Fibroblast of the conjunctiva (primary cell): ENCODE results near the gene WNT9B.
A peak's percentile ranks its signal among the peaks of the same experiment; 100 is the strongest.
"Not testable (repeated sequence)": the region's sequence is repeated elsewhere in the genome, so short reads cannot be mapped to it uniquely, and the experiment has no call there.

Experiments
- DNase-seq: peaks from one replicate; pipeline ENCODE4 v3.0.0-alpha.2; 2010; ENCODE audit warnings: low read depth

Gene WNT9B

DNA sequence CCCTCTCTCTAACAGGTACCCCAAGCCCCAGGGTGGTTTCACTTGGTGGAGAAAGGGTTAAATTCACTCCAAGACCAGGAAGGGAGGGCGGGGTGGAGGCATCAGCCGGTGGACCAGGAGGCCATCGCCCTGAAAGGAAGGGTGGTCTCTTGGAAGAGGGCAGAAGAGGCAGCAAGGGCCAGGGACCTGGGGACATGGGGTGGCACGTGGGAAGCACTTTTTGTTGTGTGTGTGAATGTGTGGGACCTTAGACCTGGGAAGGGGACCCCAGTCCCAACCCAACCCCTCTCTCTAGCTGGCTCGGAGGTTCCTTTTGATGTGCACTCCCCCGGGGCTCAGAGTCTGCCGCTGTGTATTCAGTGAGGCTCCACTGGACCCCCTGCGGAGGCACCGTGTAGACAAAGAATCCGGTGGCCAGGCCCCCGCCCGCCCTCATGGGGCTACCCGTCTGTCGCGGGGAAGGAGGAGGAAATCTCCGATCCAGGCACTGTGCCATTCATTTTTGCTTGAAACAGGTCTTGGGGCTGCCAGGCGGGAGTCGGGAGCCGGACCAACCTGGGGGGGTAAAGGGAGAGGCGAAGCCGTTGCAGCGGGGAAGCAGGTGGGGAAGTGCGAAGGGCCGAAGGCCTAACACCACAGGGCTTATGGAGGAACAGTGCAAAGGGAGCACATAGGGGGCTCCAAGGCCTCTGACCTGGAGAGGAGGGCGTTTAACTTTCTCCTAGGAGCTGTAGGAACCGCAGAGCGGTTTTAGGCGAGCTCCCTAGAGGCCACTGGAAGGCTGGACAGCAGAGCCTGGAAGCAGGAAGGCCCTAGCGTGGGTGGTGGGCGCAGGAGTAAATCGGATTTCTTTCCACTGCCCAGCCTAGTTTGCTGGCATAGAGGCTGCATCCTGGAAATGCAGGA, 29.6 kb upstream of the WNT9B start:
- no peak for DNase-seq

DNA sequence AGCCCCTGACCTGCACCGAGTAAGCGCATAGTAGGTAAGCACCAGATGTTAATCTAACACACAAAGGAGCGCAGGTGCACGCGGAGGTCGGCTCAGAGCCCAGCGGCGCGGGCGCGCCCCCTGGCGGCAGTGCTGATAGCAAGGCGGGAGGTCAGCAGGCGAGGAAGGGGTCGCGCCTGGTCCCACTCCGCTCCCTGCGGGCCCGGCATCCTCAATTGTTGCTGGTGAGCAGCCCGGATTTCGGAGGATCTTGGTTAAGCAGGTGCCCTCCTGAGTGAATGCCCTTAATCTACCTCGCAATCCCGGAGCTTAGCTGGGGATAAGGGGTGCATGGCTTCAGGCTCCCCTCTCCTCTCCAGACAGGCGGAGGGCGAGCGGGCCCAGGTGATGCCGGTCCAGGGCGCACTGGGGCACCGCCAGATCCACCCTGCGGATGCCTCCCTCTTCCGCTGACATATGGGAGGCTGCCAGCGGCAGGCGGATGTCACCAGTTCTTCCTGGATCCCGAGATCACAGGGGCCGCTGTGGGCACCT, 28.9 kb upstream of the WNT9B start:
- no peak for DNase-seq

DNA sequence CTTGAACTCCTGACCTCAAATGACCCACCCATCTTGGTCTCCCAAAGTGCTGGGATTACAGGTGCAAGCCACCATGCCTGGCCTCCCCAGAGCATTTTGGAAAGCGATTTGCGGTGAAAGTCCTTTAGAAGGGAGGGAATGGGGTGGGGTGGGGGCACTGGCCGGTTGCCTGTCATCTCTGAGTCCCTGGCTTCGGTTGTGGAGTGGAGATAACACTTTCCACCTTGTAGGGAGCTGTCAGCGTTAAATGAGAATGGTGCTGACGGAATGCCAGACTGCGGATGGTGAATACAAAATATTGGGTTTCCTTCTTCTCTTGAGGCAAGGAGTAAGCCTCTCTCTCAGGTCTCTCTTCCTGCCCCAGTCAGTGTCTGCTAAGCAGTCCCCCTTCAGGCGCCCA, 27.7 kb upstream of the WNT9B start:
- no peak for DNase-seq

DNA sequence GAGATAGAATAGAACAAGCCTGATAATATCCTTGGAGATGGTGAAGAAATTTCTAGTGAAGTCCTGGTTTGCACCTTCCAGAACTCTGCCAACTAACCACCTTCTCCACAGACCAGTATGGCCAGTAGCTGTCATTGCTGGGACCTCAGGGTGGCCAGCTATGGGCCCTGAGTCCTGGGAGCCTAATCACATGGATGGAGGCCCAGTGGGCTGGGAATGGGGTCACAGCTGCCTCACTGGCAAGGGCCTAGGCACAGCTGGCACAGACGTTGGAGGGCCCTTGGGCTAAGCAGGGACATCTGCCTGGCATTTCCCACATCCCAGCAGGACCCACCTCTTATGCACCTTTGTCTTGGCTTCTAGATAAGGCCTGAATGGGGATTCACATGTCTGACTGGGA, 25.3 kb upstream of the WNT9B start:
- DNase-seq, result no peak

DNA sequence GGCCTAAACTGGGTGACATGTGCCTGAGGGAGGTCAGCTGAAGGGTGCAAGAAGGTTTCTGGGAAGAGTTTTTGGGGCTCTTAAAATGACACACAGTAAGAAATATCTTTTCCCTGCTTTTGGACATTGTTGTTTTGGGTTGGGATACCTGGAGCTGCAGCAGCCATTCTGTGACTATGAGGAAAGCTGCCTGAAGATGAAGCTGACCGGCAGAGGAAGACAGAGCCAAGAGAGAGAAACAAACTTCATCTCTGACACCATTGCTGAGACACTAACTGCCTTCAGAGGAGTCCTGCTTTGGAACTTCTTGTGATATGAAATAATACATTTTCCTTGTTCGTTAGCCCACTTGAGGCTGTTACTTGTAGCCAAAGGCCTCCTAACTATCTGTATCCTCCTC, 24.1 kb upstream of the WNT9B start:
- no peak for DNase-seq

DNA sequence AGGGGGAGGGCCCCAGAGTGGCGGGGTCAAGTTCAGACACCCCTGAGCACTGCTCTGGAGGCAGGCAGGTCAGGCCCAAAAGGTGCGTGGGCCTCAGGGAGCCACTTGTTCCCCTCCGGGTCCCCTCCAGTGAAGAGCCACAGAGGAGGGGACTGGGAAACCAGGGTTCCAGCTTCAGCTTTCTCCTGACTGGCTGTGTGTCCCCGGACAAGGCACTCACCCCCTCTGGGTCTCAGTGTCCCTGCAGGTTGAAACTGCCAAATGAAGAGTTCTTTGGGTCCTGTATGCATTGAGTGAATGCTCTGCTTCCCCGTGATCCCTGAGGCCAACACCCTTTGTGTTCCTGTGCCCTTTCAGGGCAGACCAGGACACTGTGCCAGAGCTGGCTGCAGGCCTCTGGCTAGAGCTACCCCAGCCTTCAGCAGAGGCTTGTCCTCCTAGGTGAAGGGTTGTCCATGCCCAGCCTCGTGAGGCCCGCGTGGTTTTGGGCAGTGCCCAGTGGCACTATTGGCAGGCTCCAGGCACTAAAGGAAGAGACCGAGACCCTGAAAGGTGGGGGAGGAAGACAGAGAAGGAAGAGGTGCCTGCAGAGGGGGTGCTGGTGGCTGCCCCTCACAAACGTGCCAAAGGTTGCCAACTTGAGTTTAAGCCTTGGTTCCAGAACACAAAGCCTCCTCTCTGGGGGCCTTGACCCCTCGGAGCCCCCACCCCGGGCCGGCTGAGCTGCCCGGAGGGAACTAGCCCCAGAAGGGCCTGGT, 19.6 kb upstream of the WNT9B start:
- no peak for DNase-seq

DNA sequence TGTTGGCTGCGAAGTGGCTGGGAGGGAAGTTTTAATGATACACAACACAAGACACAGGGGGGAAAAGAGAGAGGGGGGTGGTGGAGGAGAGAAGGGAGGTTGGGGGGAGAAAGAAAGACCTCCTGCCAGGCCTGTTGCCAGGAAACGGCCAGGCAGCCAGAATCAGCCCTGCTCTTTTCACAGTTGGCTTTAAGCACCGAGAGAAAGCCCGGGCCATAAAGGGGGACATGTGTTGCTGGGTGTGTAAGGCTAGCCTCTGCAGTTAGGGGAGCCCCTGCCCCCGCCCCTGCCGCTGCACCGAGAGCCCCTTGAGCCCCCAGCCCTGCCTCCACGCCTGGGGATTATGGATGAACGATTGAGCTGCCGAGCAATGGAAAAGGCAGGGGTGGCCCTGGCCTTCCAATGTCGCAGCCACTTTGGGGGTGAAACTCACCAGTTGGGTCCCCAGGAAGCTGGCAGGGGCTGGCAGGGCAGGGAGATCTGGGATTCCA, 19.0 kb upstream of the WNT9B start:
- no peak for DNase-seq

DNA sequence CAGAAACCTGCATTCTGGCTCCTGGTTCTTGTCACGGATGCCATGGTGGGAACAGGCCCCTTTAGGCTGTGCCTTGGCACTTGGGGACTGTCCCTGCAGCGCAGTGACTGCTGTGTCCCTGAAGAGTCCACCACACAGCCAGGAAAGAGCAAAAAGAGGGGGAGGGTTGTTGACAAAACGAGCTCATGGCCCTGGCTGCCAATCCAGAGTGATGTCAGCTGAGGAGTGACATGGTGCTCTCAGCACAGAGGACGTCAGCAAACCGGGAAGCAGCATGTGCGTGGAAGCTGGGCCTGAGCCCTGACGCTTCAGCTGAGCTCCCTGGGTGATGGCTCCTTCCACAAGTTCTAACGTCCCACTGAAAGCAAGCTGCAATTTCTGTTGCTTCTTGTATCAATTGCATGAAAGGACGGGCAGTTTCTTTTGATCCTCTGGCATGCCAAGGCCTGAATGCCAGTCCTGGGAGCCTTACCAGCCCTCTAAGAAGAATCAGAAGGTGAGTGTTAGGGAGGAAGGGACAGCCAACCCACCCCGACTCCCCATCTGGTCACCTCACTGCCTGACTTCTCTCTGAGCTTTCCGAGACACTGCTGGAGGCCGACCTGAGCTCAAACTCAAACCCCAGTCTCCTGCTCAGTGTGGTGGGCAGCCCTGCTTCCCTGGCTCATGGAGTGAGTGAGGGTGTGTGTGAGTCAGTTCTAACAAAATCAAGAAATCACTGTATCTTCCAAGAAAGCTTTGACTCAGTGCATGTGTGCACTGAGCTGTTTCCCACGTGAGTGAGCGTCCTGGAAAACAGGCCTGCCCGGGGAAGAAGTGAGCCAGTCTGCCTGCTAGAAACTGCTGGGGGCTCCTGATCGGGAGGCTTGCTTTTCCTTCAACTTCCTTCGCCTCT, 18.2 kb upstream of the WNT9B start:
- peak; percentile 10 for DNase-seq

DNA sequence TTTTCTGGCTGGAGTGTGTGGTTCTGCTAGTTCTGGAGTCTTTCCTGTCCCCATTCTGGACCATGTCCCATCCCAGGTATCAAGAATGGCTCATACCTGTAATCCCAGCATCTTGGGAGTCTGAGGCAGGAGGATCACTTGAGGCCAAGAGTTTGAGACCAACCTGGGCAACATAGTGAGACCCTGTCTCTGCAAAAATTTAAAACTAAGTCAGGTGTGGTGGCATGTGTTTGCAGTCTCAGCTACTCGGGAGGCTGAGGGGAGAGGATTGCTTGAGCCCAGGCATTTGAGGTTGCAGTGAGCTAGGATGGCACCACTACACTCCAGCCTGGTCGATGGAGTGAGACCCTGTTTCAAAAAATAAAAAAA, 17.6 kb upstream of the WNT9B start:
- DNase-seq, result no peak

DNA sequence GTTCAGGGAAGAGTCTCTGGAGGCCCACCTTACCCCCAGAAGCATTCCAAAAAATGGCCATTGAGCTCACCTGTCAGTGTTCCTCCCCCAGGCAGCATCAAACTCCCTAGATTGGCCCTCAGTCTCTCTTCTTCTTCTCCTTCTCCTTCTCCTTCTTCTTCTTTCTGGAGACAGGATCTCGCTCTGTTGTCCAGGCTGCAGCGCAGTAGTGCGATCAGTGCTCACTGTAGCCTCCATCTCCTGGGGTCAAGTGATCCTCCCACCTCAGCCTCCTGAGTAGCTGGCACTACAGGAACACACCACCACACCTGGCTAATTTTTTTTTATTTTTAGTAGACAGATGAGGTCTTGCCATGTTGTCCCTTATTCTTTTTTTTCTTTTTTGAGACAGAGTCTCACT, 16.5 kb upstream of the WNT9B start:
- DNase-seq, result no peak

DNA sequence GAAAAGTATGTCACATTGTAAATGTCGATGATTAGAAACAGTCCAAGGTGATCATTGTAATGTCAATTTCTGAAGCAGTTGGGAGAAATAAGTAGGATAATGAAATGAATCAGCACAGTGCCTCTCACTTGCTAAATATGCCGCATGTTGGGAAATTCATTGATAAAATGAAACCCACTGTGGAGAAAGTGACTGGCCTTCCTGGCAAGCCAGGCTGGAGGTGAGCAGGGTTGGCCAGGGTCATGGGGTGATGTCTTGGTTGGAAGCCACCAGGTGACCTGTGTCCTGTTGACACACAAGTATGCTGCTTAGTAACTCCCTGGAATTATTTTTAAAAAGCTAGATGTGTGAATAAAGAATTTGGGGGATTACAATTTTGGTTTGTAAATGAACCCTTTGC, 14.9 kb upstream of the WNT9B start:
- DNase-seq, result no peak

DNA sequence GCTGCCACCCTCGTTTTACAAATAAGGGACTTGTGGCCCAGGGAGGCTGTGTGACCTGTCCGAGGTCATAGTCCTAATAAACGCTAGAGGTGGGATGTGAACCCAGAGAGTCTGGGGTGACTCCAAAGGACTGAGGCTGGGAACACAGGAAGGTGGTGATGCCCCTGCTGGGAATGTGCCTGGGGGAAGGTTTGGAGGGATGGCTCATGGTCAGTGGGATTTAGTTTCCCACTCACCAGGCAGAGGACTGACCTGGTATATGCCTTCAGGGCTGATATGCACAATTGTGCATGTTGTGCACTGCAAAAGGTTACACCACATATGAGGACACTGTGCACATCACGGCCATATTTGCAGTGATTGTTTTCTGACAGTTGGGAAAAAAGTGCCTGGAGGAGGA, 13.9 kb upstream of the WNT9B start:
- DNase-seq, result no peak

DNA sequence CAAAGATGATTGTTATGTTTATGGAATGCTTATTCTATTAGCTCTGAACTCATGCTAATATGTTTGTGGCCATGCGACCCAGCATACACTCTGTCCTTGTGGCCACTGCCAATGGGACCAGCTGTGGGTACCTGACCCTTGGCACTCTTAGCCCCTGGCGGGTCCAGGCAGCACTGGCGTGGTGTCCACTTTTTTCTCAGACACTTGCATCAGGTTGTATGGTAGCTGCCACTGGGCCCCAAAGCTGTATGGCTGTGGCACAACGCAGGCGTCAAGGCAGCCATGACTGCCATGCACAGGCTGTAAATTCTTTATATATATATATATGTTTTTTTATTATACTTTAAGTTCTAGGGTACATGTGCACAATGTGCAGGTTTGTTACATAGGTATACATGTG, 12.2 kb upstream of the WNT9B start:
- DNase-seq, result no peak

DNA sequence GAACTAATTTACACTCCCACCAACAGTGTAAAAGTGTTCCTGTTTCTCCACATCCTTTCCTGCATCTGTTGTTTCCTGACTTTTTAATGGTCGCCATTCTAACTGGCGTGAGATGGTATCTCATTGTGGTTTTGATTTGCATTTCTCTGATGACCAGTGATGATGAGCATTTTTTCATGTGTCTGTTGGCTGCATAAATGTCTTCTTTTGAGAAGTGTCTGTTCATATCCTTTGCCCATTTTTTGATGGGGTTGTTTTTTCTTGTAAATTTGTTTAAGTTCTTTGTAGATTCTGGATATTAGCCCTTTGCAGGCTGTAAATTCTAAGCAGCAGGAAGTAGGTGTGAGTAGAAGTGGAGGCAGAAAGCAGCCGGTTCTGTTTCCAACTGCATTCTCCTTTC, 10.8 kb upstream of the WNT9B start:
- not testable (repeated sequence) for DNase-seq

DNA sequence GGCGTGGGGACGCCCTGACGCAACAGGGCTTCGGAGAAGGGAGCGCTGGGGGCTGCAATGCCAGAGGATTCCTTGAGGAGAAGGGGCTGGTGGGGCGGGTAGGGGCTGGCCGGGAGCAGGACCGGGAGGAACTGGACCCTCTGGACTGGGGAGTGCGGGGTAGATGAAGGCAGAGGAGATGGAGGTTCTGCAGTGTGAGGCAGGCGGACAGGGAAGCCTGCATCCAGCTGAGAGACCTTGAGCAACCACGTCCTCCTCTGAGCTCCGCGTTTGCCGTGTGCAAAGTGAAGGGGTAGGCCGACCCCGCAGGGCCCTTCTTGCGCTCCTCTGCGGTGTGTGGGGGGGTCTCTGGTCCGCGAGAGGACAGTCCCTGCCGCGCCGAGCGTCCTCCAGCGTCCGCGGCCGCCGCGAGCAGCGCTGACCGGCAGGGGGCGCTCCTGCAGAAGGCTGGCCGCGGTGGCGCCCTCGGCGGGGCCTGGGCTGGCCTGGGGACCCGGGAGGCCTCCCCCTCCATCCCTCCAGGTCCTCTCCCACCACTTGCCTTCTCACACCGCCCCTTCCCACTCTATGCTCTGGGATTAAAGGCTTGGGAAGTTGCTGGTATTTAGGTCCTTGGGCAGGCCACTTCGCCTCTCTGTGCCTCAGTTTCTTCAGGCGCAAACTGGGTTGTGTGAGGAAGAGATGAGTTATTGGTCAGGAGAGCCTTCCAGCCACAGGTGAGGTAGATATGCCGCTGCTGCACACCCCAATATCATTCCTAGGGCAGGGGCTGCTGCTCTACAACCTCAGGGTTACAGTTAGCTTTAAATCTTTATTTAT, 9.6 kb upstream of the WNT9B start:
- DNase-seq, result no peak

DNA sequence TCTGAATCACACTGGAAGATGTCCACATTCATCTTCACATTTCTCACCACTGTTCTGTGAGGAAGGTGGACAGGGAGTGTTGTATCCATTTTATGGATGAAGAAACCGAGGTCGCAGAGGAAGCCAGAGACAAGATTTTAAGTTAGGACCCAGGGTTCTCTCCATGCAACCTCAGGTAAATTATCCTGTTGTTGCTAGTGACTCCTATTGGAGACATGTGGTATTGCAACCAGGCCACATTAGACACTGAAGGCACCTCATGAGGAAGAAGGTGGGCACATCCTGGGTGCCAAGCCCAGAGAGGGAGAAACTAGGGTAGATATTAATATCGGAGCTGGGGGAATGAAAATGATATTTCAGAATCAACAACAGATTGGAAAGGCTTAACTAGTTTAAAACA, 8.5 kb upstream of the WNT9B start:
- no peak for DNase-seq

DNA sequence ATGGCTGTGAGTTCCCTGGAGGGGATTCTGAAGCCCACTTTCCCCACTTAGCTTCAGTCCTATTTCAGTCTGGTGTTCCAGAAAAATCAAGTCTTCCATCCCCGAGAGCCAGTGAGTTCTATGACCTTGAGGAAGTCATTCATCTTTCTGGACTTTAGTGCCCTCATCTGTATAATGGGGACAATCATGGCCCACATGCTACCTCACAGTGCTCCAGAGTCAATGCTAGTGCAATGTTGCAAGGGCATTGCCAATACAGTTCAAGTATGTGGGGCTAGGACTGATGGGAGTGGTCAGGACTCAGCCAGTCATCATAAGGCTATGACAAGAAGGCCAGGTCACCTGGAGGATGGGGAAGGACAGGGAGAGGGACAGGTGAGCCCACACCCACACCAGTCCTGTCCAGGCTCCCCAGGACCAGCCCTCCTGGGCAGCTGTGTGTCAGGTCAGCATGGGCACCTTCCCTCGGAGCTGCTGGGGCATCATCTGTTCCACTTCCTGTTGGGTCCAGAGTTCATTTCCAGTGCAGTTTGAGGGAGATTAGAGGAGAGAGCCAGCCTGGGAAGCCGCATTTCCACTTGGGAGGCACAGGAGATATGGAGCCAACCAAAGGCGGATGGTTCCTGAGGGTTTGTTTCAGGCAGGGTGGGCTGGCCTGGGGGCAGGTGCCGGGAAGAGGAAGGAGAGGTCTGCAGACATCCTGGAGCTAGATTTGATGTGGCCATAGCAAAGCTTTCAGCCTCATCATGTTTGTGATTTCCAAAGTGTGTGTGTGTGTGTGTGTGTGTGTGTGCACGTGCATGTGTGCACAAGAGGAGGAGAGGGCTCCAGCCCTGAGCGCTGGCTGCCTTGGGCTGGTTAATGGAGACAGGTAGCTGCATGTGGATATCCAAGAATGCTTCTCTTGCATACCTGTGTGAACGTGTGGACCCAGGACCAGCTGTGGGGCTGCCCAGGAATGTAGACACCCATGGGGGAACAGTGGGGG, 3.9 kb upstream of the WNT9B start:
- no peak for DNase-seq

DNA sequence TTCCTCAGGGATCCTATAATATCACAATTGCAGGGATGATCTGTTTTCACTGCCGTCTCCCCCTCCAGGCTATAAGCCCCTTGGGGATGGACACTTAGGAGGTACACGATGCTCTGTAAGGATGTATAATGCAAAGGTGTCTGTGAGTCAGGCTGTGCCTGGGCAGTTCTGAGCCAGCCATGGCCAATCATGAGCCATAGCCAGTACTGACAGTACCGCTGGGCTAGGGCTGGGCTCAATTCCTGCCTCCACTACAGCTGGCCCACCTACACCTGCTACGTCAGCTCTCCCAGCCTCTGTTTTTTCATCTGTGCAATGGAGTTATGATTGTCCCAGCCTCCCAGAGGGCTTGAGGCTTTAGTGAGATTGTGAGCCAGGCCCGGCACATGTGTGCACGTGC, 2.8 kb upstream of the WNT9B start:
- DNase-seq, result no peak

DNA sequence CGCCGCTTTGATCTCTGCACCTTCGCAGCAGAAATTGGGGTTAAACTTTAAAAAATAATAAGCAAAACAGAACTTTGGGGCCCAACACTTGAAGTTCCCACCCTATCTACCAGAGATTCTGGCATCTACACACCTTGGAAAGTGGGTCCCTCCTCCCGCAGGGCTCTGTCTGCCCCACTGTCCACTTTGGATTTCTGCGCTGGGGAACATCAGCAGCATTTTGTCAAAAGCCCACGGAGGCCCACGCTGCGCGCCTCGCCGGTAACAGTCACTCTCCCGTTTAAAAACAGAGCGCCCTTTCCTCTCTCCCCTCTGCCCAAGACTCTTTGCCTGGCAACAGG, 725 bp upstream of the WNT9B start:
- no peak for DNase-seq

DNA sequence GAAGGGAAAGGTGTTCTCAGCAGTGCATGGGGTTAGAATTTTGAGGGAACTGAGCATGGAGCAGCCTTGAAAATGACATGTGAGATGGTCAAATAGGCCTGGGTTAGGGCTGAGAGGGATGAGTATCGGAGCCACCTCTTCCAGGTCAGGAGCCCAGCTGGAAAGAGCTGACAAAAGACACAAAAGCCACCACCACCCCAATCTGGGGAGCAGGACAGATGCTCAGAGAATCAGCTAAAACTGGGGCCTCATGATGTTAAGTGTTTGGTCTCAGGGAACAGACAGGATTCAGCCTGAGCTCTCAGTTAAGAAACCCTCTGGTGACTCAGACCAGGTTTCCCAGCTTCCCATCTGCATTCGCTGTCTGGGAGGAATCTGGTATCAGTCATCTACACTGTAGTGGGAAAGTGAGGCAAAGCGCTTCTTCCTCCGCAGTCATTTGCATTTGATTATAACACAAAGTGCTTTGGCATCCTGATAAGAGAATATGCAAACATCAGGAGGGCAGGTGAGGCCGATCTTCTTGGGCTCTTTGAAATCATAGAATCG, 2.6 kb downstream of the WNT9B start:
- DNase-seq, result no peak
